H4 (cell line): ENCODE measurements around the gene AUTS2. TPM values are rescaled to one million over a fixed set of nuclear protein-coding genes. Genes with fewer than 3 reads are reported as not detected.
A peak's percentile ranks its signal among the peaks of the same experiment; 100 is the strongest.

Experiments used
- DNase-seq: peaks from one replicate; pipeline ENCODE4 v3.0.0-alpha.2; 2015; ENCODE audit warnings: low spot score
- total RNA-seq: library from RNA; depleted of rRNA; stranded (reverse); fragments of >200 nt; shearing (Covaris generic); gene quantifications from 2 replicates; pipeline ENCODE4 v1.2.3, GENCODE V29; 2014

Gene AUTS2
- total RNA-seq, 1 experiment from 2014 or later = 4.1 TPM

DNA sequence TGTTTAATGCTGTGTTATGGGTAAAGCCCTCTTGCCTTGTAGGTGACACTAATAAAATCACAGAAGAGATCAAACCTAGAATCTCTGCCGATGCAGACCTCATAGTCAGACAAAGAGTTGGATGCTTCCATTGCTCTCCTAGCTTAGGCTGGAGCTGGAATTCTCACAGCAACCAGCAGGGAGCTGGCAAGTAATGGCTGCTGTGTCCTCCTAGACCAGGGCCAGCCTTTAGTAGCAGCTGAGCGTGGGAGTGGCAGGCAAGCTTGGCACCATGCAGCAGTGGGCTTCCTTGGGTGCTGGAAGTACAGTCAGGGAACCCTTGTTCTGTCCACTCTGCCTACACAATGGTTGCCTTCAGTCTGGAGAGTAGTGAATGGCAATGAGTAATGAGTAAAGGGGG, 935.3 kb downstream of the AUTS2 start:
- DNase-seq = no peak

DNA sequence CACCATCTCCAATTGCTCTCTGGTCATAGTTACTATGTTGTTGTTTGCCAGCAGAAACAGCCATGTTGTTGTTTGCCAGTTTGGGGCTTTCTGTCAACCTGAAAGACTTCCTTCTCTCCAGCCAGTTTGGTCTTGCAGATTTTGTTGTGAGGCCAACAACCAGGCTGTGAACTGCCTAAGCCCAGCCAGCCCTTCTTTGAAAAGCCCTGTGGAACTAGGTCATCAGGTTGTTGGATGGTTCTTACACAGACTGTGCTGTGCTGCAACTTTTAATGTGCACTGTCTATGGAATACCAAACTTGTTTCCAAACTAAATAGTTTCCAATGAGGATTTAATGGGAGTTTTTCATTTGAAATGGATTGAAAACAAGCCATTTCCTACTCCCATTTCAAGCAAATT, 940.9 kb downstream of the AUTS2 start:
- DNase-seq = no peak

DNA sequence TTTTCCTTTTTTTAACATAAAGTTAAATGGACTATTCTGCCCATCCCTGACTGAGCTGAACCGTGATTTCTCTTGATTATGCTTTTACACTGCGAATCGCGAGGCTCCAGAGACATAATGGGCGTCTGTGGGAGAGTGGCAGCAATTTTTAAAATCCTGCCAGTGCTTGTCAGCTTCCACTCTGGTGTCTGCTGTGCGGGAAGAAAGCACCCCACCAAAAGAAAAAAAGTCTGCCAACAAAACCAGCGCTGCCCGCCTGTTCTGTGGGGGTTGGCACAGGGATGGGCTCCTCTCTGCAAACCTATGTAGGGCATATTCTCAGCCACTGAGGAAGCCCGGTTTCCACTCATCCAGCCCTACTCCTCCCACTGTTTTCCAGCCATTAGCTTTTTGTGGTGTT, 941.3 kb downstream of the AUTS2 start:
- no peak for DNase-seq

DNA sequence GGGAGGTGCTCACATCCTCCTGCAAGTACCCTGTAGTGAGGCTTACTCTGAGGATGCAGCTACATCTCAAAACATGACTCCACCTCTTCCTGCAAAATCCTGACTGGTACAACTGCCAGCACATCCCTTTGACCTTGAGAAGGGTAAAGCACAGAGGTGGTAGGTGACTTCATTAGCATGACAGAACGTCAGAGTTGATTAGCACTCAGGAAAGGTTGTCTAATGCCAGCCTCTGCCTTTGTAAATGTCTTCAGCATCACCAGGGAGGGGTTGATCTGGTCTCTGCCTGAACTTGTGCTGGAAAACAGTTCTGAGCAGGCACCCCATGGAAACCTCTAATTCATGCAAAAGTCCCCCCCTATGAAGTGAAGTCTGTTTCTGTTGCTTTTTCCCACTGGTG, 942.4 kb downstream of the AUTS2 start:
- no peak for DNase-seq

DNA sequence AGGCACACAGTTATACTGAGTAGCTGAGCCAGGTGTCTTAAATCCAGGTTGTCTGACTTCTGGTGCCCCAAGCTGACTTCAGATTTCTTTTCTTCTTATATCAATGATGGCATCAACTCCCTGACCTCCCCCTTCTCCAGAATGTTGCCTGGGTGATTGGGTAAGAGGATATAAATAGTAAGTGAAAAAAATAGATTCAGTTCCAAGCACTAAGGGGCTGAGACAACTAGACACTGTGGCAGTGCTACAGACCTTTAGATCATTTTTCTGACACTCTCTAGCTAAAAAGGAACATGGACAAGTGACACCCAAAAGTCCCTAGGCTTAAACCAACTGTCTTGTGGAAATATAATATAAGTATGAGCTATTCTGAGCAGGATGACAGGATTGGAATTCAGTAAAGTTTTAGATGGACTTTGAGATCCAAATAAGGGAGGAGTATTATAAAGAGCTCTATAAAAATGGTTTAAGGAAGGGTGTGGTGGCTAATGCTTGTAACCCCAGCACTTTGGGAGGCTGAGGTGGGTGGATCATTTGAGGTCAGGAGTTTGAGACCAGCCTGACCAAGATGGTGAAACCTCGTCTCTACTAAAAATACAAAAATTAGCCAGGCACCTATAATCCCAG, 944.6 kb downstream of the AUTS2 start:
- no peak for DNase-seq

DNA sequence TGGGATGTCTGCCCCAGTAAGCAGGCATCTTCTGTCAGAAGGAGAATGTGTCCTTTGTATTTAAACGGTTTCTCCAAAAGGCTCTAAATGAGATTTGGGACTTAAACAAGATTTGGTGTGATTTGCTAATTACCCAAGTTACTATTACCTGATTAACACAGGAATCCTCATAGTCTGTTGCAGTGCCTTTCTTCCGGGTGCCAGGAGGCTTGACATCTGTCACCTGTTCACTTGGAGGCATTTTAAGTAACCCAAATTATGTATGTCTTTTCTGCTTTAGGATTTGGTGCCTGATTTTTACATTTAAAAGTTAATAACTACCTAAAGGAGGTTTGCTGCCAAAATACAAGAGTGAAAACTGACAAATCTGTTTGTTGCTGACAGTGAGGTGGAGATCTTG, 945.7 kb downstream of the AUTS2 start:
- no peak for DNase-seq

DNA sequence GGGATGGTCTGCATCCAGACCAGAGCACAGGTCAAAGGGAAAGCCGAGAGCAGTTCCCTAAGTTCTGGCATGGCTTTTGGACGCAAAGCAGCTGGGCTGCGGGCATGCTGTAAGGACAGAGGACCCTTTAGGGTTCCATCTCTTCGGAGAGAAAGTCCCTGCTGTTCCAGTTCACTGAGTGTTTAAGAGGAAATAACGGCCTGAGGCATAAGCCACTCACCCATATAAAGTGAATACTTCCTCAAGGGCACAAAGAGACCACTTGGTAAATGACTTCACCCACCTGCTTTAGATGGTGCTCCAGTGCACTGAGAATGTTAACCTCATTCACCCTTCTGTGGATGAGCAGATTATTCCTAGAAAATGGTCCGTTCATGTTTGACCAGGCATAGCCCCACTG, 946.9 kb downstream of the AUTS2 start:
- DNase-seq = no peak

DNA sequence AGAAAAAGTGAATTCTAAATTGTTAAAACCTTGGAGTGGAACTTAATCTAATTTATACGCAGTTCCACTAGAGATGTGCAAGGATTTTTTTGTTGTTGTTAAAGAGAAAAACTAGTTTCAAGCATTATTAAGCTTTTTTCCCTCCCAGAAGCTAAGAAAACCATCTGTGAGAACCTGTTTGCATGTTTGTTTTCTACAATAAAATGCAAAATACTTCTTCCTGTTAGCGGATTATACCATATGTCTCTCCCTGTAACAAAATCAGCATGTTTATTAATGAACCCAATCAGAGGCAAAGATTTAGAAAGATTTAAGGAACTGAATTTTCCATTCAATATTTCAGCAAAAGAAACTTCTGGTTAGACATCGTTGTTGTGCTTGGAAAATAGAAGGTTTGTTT, 953.9 kb downstream of the AUTS2 start:
- DNase-seq = no peak

DNA sequence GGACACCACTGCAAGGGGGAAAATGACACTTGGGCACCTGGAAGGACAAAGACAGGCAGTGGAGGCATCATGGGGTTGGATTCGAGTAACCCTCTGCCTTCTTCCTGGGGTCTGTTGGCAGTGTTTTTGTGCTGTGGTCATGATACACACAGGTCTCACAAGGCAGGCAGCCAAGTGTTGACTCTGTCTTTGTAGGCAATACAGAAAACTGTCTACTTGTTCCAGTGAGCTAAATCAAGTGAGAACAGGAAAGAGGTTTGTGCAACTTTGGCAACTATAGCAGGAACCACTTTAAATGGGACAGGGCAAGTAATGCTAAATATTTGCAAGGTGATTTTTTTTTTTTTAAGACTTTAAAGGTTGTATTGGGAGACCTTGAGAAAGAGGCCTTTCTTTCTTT, 955.1 kb downstream of the AUTS2 start:
- DNase-seq = no peak

DNA sequence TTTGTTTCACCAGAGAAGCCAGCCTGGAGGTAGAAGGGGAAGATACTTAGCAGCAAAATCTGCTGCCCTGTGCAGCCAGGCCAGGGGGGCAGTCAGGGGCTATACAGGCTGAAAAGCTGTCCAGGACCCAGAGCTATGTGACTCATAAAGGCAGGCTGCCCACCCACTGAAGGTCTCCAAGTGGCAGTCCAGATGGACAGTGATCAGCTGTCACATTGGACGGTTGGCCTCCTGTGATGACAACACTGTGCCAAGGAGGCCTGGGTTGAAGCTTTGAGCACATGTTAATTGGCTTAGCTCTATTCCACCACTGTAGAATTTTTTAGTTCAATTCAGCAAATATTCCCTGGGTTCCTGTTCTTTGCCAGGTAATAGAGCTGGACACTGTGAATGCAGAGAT, 956.4 kb downstream of the AUTS2 start:
- no peak for DNase-seq

DNA sequence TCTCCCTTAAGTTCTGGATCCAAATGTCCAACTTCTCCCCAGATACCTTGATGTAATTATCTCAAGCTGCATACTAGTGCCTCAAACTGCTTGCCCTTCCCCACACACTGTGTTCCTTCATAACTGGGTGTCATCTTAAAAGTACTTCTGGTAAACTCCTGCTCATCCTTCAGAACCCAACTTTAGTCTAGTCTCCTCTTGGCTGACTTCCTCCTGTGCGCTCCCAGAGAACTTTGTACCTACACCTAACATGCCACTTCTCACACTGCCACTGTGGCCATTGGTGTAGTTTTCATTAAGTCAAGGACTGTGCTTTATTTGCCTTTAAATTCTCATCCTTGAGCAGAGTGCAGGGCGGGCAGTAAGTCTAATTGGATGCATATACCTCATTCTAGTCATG, 958.5 kb downstream of the AUTS2 start:
- DNase-seq = no peak

DNA sequence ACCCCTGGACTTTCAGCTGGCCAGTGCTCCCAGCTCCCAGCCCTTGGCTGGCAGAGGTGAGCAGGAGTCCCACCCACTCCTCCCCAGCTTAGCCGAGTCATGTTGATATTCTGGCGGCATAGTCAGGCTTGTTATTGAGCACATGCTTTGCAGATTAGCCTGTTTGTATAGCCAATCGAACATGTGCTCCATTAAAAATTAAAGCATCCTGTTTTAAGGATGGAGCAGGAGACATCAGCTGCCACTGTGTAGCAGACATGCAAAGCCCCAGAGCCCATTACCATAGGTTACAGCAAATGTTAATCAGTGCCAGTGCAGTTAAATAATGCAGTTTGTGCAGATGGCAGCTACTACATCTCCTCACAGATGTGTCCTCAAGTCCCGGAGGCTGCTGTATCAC, 959.1 kb downstream of the AUTS2 start:
- DNase-seq = no peak

DNA sequence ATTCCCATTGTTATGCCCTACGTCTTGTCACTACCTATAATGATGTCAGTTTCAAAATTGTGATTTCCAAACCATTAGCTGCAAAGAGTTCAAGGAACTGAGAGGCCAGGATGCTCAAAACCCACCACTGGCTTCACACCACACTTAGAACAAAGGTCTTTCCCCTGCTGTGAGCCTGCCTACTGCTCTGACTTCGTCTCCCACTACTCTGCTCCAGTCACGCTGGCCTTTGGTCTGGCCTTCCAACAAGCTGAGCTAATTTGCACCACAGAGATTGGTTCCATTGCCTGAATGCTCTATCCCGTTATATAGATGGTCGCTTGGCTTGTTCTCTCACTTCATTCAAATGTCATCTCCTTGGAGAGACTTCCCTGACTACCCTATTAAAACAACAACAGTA, 961.5 kb downstream of the AUTS2 start:
- no peak for DNase-seq

DNA sequence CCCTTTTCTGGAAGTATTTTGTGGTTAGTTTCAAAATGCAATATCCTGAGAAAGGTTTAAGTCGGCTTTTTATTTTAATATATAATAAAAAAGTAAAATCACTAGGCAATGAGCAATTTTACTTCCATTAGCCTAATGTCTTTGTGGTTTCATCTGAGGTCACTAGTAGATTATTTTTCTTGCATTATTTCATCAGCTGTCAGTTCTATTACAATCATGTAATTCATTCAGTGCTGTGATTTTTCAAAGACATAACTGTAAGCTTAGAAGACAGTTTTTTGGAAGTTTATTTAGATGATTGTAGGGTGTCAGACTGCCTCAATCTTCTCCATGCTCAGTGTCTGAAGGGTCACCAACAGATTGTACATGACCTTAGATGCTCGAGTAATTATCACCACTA, 965.7 kb downstream of the AUTS2 start:
- no peak for DNase-seq

DNA sequence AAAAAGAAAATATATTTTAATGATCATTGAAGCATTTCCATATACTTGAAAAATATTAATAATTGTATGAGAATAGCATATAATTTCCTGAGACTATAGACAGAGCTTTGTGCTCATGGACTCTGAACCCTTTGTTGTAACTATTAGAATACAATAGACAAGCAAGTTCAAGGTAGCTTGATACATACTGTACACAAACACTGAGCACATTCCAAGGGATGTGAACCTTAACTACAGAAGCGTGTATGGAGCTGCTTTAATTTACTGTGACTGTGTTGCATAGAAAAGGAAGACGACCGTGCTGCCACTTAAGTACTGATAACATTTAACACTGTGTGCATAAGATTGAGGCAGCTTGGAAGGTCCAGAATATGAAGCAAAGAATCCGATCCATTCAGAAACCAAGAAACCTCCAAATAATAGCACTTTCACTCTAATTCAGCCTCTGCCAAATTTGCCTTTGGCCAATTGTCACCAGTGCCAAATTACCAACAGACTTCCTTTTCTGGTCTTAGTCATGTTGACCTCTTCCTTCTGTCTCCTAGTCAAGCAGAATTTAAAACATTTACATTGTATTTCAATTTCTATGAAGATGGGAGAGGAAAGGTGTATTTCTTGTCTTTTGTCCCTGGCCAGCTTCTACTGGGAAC, 967.6 kb downstream of the AUTS2 start:
- DNase-seq = no peak

DNA sequence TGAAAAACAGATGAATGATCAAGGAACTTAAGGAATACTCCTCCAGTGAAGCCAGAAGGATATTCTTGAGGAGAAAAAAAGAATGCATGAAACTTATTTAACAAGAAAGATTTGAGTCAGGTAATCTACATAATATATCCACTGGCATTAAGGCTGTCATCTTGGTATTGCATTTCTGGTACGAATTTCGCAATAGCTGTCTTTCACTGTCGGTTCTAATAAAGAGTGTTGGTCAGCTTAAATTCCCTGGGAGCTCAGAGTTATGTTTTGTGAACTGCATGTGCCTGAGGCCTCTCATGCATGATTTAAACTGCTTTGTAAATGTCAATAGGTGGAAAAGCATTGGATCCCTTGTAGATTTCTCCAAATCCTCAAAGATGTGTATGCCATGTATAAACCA, 968.4 kb downstream of the AUTS2 start:
- DNase-seq = no peak

DNA sequence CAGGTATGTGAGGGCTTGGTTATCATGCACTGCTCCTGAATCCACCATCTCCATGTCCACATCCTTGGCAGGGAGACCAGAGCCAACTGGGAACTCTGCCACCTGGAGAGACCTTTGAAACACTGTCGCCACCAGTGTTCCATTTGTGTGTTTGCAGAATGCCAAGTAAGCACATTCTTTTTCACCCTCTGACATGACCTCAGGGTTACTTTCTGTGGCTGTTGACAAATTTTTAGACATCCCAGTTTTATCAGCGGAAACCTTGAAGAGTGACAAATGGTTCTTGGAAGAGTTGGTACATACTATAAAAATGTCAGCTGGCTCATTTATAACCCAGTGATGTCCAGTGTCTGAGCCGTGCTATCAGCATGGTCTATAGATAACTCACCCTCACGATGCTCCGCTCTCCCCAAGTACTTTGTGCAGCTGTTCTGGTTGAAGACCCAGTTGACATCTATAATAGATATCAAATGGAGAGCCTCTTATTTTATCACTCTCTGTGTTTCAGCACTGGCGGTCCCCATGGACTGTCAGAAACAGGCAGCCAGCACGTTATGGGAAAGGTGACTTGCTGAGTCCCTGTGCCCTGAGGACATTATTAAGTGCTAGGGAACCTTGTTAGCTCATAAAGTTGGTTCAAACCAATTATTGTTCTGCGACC, 970.5 kb downstream of the AUTS2 start:
- no peak for DNase-seq

DNA sequence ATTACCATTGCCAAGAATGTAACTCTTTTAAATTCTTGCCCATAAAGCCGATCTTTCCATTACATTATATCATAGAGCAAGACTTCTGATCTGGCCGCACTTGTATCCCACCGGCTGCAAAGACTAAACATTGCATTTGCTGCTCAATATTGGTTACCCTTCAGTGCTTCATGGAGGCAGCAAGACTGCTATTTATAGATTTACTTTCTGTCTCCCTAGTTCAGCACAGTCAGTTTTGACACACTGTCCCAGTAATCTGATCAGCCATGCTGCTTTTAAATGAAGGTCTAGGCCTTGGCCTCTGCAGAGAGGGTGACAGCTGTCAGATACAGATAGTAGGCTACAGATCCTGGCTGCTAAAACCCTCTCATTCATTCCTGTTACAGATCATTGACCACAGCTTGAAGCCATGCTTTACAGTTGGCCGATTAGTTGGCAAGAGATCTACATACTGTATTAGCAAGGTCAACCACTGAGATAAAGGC, 971.1 kb downstream of the AUTS2 start:
- DNase-seq = no peak

DNA sequence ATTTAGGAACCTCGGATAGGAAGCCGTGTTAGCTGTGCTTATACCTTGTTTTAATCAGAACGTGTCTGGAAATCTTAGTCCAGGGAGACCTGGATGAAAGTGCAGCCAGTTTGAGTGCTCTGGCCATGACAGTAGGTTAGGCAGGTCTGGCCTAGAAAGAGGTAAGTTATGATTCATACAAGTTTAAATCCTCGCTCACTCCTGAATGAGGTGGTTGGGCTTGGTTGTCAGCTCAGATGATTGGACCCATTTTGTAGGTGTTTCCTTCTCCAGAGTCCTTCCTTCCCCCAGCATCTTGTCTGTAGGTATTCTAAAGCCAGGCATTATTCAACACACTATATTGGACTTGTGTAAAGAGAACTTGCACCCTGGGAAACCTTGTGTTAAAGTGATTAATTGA, 971.8 kb downstream of the AUTS2 start:
- DNase-seq = no peak

DNA sequence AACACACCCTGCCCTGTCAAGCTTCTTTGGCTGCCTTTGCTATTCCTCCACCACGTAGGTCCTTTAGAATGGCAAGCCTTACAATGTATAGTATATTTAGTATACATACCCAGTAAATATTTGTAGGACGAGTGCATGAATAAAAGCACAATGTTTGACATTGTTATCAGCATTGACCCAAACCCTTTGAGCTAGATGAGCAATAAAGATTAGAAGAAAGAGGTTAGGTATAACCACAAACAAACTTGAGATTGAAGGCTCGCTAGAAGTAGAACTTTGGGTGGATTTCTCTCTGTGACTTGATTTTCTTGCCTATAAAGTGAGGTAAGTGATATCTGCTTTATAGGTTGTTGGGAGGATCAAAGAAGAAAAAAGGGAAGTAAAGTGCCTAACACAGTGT, 972.7 kb downstream of the AUTS2 start:
- DNase-seq = no peak

DNA sequence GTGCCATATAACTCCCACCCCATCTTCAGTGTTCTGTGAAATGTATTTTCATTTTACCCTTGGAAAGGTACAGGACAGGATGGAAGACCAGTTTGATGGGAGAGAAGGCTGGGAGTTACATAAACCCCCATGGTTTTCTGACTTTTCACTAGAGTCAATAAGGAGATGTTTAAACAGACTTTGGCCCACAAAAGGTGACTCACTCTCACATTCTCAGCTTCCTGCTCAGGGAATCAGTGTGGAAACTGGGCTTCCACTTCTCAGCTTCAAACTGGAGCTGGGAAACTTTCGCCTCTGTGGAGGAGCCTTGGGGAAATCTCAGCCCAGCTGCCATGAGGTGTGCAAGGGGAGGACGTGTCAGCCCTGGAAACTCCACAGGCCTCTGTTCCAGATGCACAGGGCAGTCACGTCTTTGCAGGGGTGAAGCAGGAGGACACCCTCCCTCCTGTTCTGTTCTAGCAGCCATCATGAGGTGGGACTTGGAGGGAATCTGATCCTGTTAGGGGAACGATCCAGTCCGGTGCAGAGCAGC, 973.2 kb downstream of the AUTS2 start:
- DNase-seq = peak; percentile 68

DNA sequence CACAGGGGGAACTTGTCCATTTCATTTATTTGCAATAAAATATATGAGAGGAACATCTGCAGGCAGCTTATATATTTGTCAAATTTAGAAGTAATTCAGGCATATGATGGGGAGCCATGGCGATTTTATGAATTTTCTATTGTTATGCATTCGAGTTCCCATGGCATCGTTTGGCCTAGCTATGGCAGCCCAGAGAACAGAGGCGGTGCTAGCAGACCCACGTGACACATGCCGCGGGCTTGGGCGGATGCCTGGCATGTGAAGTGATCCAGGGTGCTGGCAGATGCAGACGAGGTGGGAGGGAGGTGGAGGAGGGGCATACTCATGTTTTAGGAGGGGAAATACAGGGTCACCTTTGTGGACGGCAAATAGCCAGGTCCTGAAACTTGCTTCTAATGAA, 973.7 kb downstream of the AUTS2 start:
- peak; percentile 42 for DNase-seq

DNA sequence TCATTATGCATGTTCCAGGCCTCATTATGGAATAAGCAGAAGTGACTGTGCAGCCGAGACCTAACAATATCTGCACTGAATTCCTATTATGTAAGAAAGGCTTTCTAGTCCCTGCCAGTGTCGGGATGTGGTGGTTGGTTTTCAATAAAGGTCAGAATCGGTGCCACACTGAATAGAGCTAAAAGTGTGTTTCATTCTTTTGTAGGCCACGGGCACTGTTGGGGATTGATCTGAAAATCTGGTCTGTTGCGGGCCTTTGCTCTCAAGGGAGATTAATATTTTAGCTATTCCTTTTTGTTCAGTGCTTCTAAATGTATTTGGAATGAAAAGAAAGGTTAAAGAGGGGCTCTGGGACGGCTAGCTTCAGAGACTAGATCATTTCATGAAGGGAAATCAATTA, 974.3 kb downstream of the AUTS2 start:
- DNase-seq = no peak
